ENCODE data around the gene RIN3.
A peak's percentile ranks its signal among the peaks of the same experiment; 100 is the strongest.
"Not testable (repeated sequence)": the region's sequence is repeated elsewhere in the genome, so short reads cannot be mapped to it uniquely, and the experiment has no call there.

The RIN3 gene

DNA sequence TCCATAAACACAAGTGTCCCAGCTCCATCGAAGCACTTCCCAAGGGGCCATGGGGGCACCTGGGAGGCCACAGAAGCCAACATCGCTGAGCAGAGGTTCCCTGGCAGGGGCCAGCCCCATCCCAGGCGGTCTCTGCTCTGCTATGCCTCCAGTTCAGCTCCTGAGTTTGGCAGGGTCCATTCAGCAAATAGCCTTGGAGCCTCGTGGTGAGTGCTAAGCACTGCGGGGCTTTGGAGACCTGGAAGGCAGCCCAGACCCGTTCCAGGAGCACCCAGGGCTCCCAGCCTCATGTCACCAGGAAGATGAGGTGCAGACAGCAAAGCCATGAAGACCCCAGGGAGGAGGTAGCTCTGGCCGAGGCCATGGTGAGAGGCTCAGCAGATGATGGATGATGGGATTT is 125.3 kb downstream of the RIN3 start:
- H3K4me1 Mint-ChIP-seq: peaks cover 4% of the 10 kb centered on the region
- no peak overlapping the region for H3K4me3 Mint-ChIP-seq
- H3K9me3 Mint-ChIP-seq: no peaks in the 10 kb centered on the region
- TF ChIP-seq, protein P1, sequence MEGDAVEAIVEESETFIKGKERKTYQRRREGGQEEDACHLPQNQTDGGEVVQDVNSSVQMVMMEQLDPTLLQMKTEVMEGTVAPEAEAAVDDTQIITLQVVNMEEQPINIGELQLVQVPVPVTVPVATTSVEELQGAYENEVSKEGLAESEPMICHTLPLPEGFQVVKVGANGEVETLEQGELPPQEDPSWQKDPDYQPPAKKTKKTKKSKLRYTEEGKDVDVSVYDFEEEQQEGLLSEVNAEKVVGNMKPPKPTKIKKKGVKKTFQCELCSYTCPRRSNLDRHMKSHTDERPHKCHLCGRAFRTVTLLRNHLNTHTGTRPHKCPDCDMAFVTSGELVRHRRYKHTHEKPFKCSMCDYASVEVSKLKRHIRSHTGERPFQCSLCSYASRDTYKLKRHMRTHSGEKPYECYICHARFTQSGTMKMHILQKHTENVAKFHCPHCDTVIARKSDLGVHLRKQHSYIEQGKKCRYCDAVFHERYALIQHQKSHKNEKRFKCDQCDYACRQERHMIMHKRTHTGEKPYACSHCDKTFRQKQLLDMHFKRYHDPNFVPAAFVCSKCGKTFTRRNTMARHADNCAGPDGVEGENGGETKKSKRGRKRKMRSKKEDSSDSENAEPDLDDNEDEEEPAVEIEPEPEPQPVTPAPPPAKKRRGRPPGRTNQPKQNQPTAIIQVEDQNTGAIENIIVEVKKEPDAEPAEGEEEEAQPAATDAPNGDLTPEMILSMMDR (IDR thresholded peaks at IDR 0.05; ENCODE audit: unreplicated experiment in 3 of 3): no peak
- H3K27ac Mint-ChIP-seq: no peak overlapping the region
- no peaks in the 10 kb centered on the region for H3K27me3 Mint-ChIP-seq (ENCODE audit: low read depth)
- no peaks in the 10 kb centered on the region for H3K36me3 Mint-ChIP-seq (ENCODE audit: low read depth)

- not testable (repeated sequence) for H3K4me1 Mint-ChIP-seq; H3K4me3 Mint-ChIP-seq; H3K36me3 Mint-ChIP-seq (ENCODE audit: low read depth); H3K27me3 Mint-ChIP-seq (ENCODE audit: low read depth); H3K27ac Mint-ChIP-seq; H3K9me3 Mint-ChIP-seq
These were observed 126.0 kb downstream of the RIN3 start for GRCh38 chr14:92639472-92640117.

- Mint-ChIP-seq H3K27me3 (ENCODE audit: low read depth) (no peaks in the 10 kb centered on the region), H3K36me3 (ENCODE audit: low read depth) (peaks cover 4% of the 10 kb centered on the region), H3K9me3 (peaks cover 2% of the 10 kb centered on the region), H3K4me1 (peaks cover 4% of the 10 kb centered on the region), H3K27ac (no peak overlapping the region), H3K4me3 (no peak overlapping the region)
- TF ChIP-seq, protein P1 (IDR thresholded peaks at IDR 0.05; ENCODE audit: unreplicated experiment in 3 of 3): no peak
These were observed 127.7 kb downstream of the RIN3 start for GRCh38 chr14:92641306-92641705.

DNA sequence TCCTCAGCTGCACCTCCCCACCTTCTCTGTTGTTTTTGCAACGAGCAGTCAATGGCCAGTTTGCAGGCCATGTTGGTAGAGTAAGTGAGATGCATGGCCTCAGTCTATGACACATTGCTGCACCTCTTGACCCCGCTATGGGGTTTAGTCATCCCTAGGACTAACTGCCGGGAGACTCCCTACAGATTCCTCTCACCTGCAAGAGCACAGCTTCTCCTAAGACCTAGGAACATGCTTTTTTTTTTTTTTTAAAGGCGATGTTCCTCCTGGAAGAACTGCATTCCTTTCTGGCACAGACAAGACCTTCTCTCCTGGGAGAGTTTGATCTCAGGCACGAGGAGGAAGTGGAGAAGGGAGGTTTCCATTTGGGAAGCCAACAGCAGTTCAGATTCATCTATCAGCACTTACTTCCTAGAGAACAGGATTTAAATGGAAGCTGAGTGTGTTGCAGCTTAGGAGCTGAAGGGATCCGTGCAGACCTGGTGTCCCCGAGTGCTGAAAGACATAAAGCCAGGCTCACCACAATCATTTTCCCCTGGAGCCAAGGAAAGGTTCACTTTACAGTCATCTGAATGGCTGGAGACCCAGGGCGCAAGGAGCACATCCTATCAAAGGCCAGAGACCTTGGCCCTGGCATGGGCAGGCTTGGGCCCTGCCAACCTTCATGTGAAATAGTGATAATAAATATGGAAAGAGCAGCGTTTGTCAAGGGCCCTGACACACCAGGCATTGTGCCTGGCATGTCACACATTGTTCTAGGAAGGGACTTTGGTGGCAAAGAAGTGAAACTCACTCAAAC is 130.8 kb downstream of the RIN3 start:
- TF ChIP-seq, protein P1 (IDR thresholded peaks at IDR 0.05; ENCODE audit: unreplicated experiment in 3 of 3): no peak
- Mint-ChIP-seq H3K4me3 (no peak overlapping the region), H3K27me3 (ENCODE audit: low read depth) (no peaks in the 10 kb centered on the region), H3K4me1 (peaks cover 11% of the 10 kb centered on the region), H3K9me3 (peaks cover 2% of the 10 kb centered on the region), H3K27ac (peak overlapping the region in 1 of 3 experiments; percentile 44), H3K36me3 (ENCODE audit: low read depth) (peaks cover 4% of the 10 kb centered on the region)

GRCh38 chr14:92644970-92645515 is 131.5 kb downstream of the RIN3 start:
- Mint-ChIP-seq H3K9me3 (peaks cover 2% of the 10 kb centered on the region), H3K4me3 (no peak overlapping the region), H3K4me1 (peaks cover 11% of the 10 kb centered on the region), H3K36me3 (ENCODE audit: low read depth) (peaks cover 4% of the 10 kb centered on the region), H3K27me3 (ENCODE audit: low read depth) (no peaks in the 10 kb centered on the region), H3K27ac (no peak overlapping the region)
- TF ChIP-seq, protein P1 (IDR thresholded peaks at IDR 0.05; ENCODE audit: unreplicated experiment in 3 of 3): no peak

GRCh38 chr14:92645841-92646478 is 132.4 kb downstream of the RIN3 start:
- H3K4me3 Mint-ChIP-seq: no peak overlapping the region
- H3K9me3 Mint-ChIP-seq: peaks cover 2% of the 10 kb centered on the region
- peaks cover 11% of the 10 kb centered on the region for H3K4me1 Mint-ChIP-seq
- TF ChIP-seq, protein P1 (IDR thresholded peaks at IDR 0.05; ENCODE audit: unreplicated experiment in 3 of 3): no peak
- H3K36me3 Mint-ChIP-seq (ENCODE audit: low read depth): peaks cover 4% of the 10 kb centered on the region
- H3K27ac Mint-ChIP-seq: no peak overlapping the region
- no peaks in the 10 kb centered on the region for H3K27me3 Mint-ChIP-seq (ENCODE audit: low read depth)

Measured in nephron (organoid).